HEK293 (cell line): ENCODE data around the gene GPSM1.

ENCODE experiments used
- CTCF ChIA-PET: fragments of 350-600 bp; formaldehyde crosslinking; extraction: SDS; loops from one replicate; lab custom pipeline; 2021; ENCODE audit warnings: antibody characterized with exemption; lab: Yijun Ruan, JAX
- POLR2A ChIA-PET: fragments of 300-600 bp; formaldehyde crosslinking; extraction: SDS; loops from one replicate; lab custom pipeline; 2020; ENCODE audit warnings: antibody characterized with exemption, inconsistent platforms; lab: Yijun Ruan, JAX
- H3K27ac ChIP-seq: fragments of 200-500 bp; sonication (Bioruptor generic); 2 replicates; pipeline ENCODE4 v1.5.1; 2014; ENCODE audit warnings: low read depth, low read length, control low read depth, inconsistent platforms; ENCODE audit errors: extremely low read depth
- H3K36me3 ChIP-seq, 2 experiments: fragments of 200-500 bp in 1 of 2; sonication (Bioruptor generic) in 1 of 2; 1 replicate in 1 of 2; 2 replicates in 1 of 2; pipeline ENCODE4 v1.5.1; 2014 to 2017; ENCODE audit warnings: inconsistent platforms in 2 of 2, low read length in 2 of 2; ENCODE audit not compliant: control insufficient read depth in 2 of 2, insufficient read depth in 1 of 2
- H3K4me1 ChIP-seq: fragments of 200-500 bp; sonication (Bioruptor generic); 2 replicates; pipeline ENCODE4 v1.5.1; 2014; ENCODE audit warnings: mild to moderate bottlenecking, low read length, inconsistent platforms; ENCODE audit not compliant: control insufficient read depth, insufficient read depth
- H3K4me3 ChIP-seq: 2 replicates; pipeline ENCODE4 v1.5.1; 2011; ENCODE audit warnings: low read depth, mild to moderate bottlenecking, control low read depth, low read length, moderate library complexity
- H3K9me3 ChIP-seq: fragments of 200-500 bp; sonication (Bioruptor generic); 2 replicates; pipeline ENCODE4 v1.5.1; 2014; ENCODE audit warnings: low read depth, low read length, inconsistent platforms; ENCODE audit not compliant: control insufficient read depth, insufficient read depth
- BCL11B ChIP-seq: fragments of 450-650 bp; formaldehyde crosslinking; IDR thresholded peaks from 2 replicates; pipeline ENCODE4 v1.5.1; 2016; ENCODE audit warnings: low read depth, missing biosample characterization, missing genetic modification characterization
- GLIS1 ChIP-seq: fragments of 450-650 bp; formaldehyde crosslinking; IDR thresholded peaks from 2 replicates; pipeline ENCODE4 v1.5.1; 2016; ENCODE audit warnings: missing biosample characterization, missing genetic modification characterization
- GLIS2 ChIP-seq: fragments of 450-650 bp; formaldehyde crosslinking; IDR thresholded peaks from 2 replicates; pipeline ENCODE4 v1.5.1; 2016; ENCODE audit warnings: missing biosample characterization, missing genetic modification characterization
- IKZF3 ChIP-seq: fragments of 450-650 bp; IDR thresholded peaks from 2 replicates; pipeline ENCODE4 v1.5.0; 2018; ENCODE audit warnings: missing biosample characterization, mild to moderate bottlenecking, missing genetic modification characterization, moderate library complexity
- KLF1 ChIP-seq: fragments of 450-650 bp; formaldehyde crosslinking; IDR thresholded peaks from 2 replicates; pipeline ENCODE4 v1.5.1; 2016; ENCODE audit warnings: missing biosample characterization, missing genetic modification characterization
- MYNN ChIP-seq: fragments of 450-650 bp; formaldehyde crosslinking; IDR thresholded peaks from 2 replicates; pipeline ENCODE4 v1.5.1; 2016; ENCODE audit warnings: missing biosample characterization, missing genetic modification characterization, borderline replicate concordance
- SCRT2 ChIP-seq: fragments of 450-650 bp; formaldehyde crosslinking; IDR thresholded peaks from 2 replicates; pipeline ENCODE4 v1.5.1; 2016; ENCODE audit warnings: missing biosample characterization, missing genetic modification characterization
- WT1 ChIP-seq: fragments of 450-650 bp; formaldehyde crosslinking; IDR thresholded peaks from 2 replicates; pipeline ENCODE4 v1.5.1; 2016; ENCODE audit warnings: missing biosample characterization, missing genetic modification characterization
- ZBTB1 ChIP-seq: fragments of 450-650 bp; formaldehyde crosslinking; IDR thresholded peaks from 2 replicates; pipeline ENCODE4 v1.5.1; 2016; ENCODE audit warnings: missing biosample characterization, missing genetic modification characterization
- ZFHX2 ChIP-seq: fragments of 450-650 bp; formaldehyde crosslinking; conservative IDR thresholded peaks from 2 replicates; pipeline ENCODE4 v1.5.1; 2016; ENCODE audit warnings: missing biosample characterization, missing genetic modification characterization
- ZFP3 ChIP-seq: fragments of 450-650 bp; formaldehyde crosslinking; IDR thresholded peaks from 2 replicates; pipeline ENCODE4 v1.5.1; 2016; ENCODE audit warnings: low read depth, missing biosample characterization, missing genetic modification characterization
- ZFP37 ChIP-seq: fragments of 450-650 bp; formaldehyde crosslinking; IDR thresholded peaks from 2 replicates; pipeline ENCODE4 v1.5.1; 2016; ENCODE audit warnings: missing biosample characterization, missing genetic modification characterization
- ZIC2 ChIP-seq: fragments of 450-650 bp; formaldehyde crosslinking; IDR thresholded peaks from 2 replicates; pipeline ENCODE4 v1.5.1; 2016; ENCODE audit warnings: missing biosample characterization, missing genetic modification characterization
- ZNF112 ChIP-seq: fragments of 450-650 bp; formaldehyde crosslinking; IDR thresholded peaks from 2 replicates; pipeline ENCODE4 v1.5.0; 2017; ENCODE audit warnings: missing biosample characterization, missing genetic modification characterization
- ZNF202 ChIP-seq: fragments of 450-650 bp; formaldehyde crosslinking; IDR thresholded peaks from 2 replicates; pipeline ENCODE4 v1.5.1; 2016; ENCODE audit warnings: missing biosample characterization, missing genetic modification characterization, borderline replicate concordance
- ZNF23 ChIP-seq: fragments of 450-650 bp; formaldehyde crosslinking; IDR thresholded peaks from 2 replicates; pipeline ENCODE4 v1.5.1; 2016; ENCODE audit warnings: missing biosample characterization, missing genetic modification characterization, borderline replicate concordance
- ZNF37A ChIP-seq: fragments of 450-650 bp; IDR thresholded peaks from 2 replicates; pipeline ENCODE4 v1.5.1; 2018; ENCODE audit warnings: missing biosample characterization, missing genetic modification characterization
- ZNF629 ChIP-seq: fragments of 450-650 bp; formaldehyde crosslinking; IDR thresholded peaks from 2 replicates; pipeline ENCODE4 v1.5.1; 2017; ENCODE audit warnings: missing biosample characterization, missing genetic modification characterization
- ZNF660 ChIP-seq: fragments of 450-650 bp; IDR thresholded peaks from 2 replicates; pipeline ENCODE4 v1.5.1; 2018; ENCODE audit warnings: missing biosample characterization, mild to moderate bottlenecking, missing genetic modification characterization
- TF ChIP-seq, protein P1 (sequence below): IDR thresholded peaks from 2 replicates; pipeline ENCODE4 v1.6.1; 2011; ENCODE audit warnings: mild to moderate bottlenecking, low read depth, low read length, borderline replicate concordance
- TF ChIP-seq, protein P2 (sequence below): fragments of 450-650 bp; formaldehyde crosslinking; IDR thresholded peaks from 2 replicates; pipeline ENCODE4 v1.5.1; 2016; ENCODE audit warnings: missing biosample characterization, missing genetic modification characterization

GPSM1 gene

DNA sequence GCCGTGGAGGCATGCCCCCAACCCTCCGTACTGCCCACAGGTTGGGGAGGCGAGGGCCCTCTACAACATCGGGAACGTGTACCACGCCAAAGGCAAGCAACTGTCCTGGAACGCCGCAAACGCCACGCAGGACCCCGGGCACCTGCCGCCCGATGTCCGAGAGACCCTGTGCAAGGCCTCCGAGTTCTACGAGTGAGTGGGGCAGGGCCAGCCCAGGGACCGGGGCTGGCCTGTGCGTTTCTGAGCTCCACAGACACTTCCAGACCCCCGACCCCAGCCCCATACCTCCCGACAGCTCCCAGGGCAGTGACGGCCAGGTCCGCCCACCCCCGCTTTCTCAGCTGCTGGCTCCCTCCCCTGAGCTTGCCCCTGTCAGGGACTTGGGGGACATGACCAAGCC is 9.5 kb downstream of the GPSM1 start:
- TF ChIP-seq ZFP37 (tag by site-specific recombination): no peak
- no peak for TF ChIP-seq ZNF112
- no peak for TF ChIP-seq ZBTB1 (tag by site-specific recombination)
- no peak for TF ChIP-seq ZNF37A (tag by site-specific recombination)
- TF ChIP-seq WT1 (tag by site-specific recombination): no peak
- TF ChIP-seq, all 188 proteins: peak for 0
- ChIA-PET POLR2A (interaction anchor here (0.5 kb wide), 1 partner anchor 91 kb away, joined by 3 read pairs; no protein-coding TSS in a partner anchor), CTCF (interaction anchor here (0.9 to 1.8 kb wide), 5 partner anchors 9 to 295 kb away, joined by 3 to 7 read pairs (median 3); no protein-coding TSS in a partner anchor)
- peaks cover 0 to 70% of the 10 kb centered on the region in 2 experiments; a peak in 1 of 3 replicates for H3K36me3 ChIP-seq
- no peak overlapping the region for H3K4me3 ChIP-seq
- no peaks in the 10 kb centered on the region for H3K4me1 ChIP-seq
- no peak overlapping the region for H3K27ac ChIP-seq
- no peaks in the 10 kb centered on the region for H3K9me3 ChIP-seq

DNA sequence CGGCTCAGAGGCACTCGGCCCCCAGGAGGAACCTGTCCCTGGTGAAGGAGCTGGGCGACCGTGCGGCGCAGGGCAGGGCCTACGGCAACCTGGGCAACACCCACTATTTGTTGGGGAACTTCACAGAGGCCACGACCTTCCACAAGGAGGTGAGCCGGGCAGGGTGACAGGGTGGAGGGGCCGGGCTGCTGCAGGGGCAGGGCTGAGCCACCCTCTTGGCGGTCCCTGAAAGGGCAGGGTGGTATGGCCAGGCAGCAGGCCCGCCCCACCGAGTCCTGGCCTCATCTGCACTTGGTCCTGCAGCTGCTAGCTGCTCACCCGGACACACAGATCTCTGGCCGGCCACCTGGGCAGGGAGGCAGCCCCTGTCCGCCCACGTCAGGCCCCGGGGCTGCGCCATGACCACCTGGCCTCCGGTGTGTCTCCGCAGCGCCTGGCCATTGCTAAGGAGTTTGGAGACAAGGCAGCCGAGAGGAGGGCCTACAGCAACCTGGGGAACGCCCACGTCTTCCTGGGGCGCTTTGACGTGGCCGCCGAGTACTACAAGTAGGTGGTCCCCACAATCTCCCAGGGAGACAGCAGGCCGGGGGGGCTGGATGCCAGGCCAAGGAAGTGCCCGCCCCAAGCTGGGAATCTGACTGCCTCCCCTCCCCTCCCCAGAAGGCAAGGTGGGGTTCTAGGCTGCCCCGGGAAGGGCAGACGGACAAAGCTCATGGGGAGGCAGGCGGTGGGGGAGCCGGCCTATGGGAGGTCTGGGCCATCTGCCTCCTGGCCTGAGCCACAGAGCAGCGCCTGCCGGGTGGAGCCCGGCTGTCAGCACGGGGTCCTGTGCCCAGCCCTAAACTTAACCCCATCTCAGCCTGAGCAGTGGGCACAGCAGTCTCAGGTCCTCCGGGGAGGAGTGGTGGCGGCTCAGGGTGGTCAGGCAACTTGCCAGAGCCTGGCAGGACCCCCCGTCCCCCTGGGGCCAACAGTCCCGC is 10.4 kb downstream of the GPSM1 start:
- Histone ChIP-seq H3K4me3 (no peak overlapping the region), H3K4me1 (no peaks in the 10 kb centered on the region), H3K36me3 (peaks cover 0 to 64% of the 10 kb centered on the region in 2 experiments; a peak in 1 of 3 replicates), H3K9me3 (no peaks in the 10 kb centered on the region), H3K27ac (no peak overlapping the region)
- TF ChIP-seq, protein P1, sequence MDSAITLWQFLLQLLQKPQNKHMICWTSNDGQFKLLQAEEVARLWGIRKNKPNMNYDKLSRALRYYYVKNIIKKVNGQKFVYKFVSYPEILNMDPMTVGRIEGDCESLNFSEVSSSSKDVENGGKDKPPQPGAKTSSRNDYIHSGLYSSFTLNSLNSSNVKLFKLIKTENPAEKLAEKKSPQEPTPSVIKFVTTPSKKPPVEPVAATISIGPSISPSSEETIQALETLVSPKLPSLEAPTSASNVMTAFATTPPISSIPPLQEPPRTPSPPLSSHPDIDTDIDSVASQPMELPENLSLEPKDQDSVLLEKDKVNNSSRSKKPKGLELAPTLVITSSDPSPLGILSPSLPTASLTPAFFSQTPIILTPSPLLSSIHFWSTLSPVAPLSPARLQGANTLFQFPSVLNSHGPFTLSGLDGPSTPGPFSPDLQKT: no peak
- TF ChIP-seq ZIC2 (tag by site-specific recombination): 0 out of 2 replicates have a peak, but pooled peaks have one; percentile 10
- TF ChIP-seq GLIS2 (tag by site-specific recombination): peak; percentile 58; the same call in 1 of the 2 replicates
- TF ChIP-seq GLIS1 (tag by site-specific recombination): peak; percentile 91
- peak; percentile 34; the same call in 1 of the 2 replicates for TF ChIP-seq ZFHX2 (tag by site-specific recombination)
- POLR2A ChIA-PET: interaction anchor here (0.5 kb wide), 1 partner anchor 90 kb away, joined by 3 read pairs; no protein-coding TSS in a partner anchor
- CTCF ChIA-PET: interaction anchor here (0.6 to 1.8 kb wide), 11 partner anchors 9 to 488 kb away, joined by 3 to 7 read pairs (median 3); no protein-coding TSS in a partner anchor

DNA sequence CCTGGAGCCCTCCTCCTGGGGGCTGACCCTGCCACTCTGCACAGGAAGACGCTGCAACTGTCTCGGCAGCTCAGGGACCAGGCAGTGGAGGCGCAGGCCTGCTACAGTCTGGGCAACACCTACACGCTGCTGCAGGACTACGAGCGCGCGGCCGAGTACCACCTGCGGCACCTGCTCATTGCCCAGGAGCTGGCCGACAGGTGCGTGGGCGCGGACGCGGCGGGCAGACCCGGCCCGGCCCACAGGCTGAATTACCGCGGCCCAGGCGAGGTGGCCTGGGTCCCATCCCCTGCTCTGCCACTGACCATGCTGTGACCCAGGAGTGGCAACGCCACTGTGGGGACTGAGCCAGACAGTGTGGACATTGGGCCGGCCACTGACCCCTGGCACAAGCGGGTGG is 11.2 kb downstream of the GPSM1 start:
- CTCF ChIA-PET: interaction anchor here (0.6 to 1.8 kb wide), 7 partner anchors 12 to 489 kb away, joined by 3 to 7 read pairs (median 3); no protein-coding TSS in a partner anchor
- Histone ChIP-seq H3K4me1 (no peaks in the 10 kb centered on the region), H3K4me3 (no peak overlapping the region), H3K9me3 (no peaks in the 10 kb centered on the region), H3K36me3 (peaks cover 0 to 68% of the 10 kb centered on the region in 2 experiments; a peak in 1 of 3 replicates), H3K27ac (no peak overlapping the region)
- POLR2A ChIA-PET: no interaction called here
- TF ChIP-seq MYNN (tag by site-specific recombination) (no peak), SCRT2 (tag by site-specific recombination) (peak; percentile 66)

DNA sequence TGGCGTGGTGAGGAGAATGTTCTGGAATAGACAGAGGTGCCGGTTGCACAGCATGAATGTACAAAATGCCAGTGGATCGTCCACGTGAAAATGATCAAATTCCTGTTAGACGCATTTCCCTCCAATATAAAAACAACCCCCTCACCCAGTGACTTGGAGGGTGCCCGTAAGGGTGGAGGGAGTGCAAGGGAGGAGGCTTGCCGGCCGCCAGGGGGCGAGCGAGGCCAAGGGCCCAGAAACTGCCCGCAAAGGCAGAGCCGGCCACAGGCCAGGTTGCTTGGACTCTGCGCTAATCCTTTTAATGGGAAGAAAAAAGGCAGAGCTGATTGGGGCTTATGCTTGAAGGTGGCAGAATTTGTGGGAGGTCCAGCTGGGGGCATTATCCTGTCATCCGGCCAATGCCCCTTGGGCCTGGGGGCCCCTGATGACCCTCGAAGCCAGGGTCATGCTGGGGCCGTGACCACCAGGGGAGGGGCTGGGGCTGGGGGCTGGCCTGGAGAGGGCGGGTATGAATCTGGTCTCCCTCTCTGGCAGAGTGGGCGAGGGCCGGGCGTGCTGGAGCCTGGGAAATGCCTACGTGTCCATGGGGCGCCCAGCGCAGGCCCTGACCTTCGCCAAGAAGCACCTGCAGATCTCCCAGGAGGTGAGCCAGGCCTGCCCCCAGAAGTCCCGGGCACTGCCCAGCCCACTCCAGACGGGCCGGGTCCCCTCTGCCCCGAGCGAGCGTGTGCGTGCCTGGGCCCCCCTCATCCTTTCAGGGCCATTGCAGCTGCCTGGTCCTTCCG is 12.0 kb downstream of the GPSM1 start:
- H3K36me3 ChIP-seq: peaks cover 0 to 68% of the 10 kb centered on the region in 2 experiments; a peak in 1 of 3 replicates
- POLR2A ChIA-PET: no interaction called here
- H3K27ac ChIP-seq: no peak overlapping the region
- no peaks in the 10 kb centered on the region for H3K9me3 ChIP-seq
- H3K4me3 ChIP-seq: no peak overlapping the region
- CTCF ChIA-PET: interaction anchor here (0.6 to 2.2 kb wide), 21 partner anchors 9 to 145 kb away, joined by 3 to 23 read pairs (median 5); partner anchors contain the start of gene DNLZ
- no peaks in the 10 kb centered on the region for H3K4me1 ChIP-seq
- no peak for TF ChIP-seq ZNF202 (tag by site-specific recombination)
- 0 out of 2 replicates have a peak, but pooled peaks have one; percentile 50 for TF ChIP-seq ZNF660 (tag by site-specific recombination)
- no peak for TF ChIP-seq ZNF23 (tag by site-specific recombination)
- TF ChIP-seq ZNF629 (tag by site-specific recombination): no peak
- TF ChIP-seq IKZF3 (tag by site-specific recombination): no peak
- TF ChIP-seq BCL11B (tag by site-specific recombination): no peak
- TF ChIP-seq KLF1: 0 out of 2 replicates have a peak, but pooled peaks have one; percentile 10
- TF ChIP-seq, protein P2, sequence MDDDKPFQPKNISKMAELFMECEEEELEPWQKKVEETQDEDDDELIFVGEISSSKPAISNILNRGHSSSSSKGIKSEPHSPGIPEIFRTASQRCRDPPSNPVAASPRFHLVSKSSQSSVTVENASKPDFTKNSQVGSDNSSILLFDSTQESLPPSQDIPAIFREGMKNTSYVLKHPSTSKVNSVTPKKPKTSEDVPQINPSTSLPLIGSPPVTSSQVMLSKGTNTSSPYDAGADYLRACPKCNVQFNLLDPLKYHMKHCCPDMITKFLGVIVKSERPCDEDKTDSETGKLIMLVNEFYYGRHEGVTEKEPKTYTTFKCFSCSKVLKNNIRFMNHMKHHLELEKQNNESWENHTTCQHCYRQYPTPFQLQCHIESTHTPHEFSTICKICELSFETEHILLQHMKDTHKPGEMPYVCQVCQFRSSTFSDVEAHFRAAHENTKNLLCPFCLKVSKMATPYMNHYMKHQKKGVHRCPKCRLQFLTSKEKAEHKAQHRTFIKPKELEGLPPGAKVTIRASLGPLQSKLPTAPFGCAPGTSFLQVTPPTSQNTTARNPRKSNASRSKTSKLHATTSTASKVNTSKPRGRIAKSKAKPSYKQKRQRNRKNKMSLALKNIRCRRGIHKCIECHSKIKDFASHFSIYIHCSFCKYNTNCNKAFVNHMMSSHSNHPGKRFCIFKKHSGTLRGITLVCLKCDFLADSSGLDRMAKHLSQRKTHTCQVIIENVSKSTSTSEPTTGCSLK (tag by site-specific recombination): no peak
- TF ChIP-seq ZFP3 (tag by site-specific recombination): no peak
